ENCODE measurements around the gene PDCD11.

The PDCD11 gene

GRCh38 chr10:103451831-103452505, 55.5 kb downstream of the PDCD11 start, which contains the start of gene CALHM2:
Gene CALHM2 (minus strand): TSS chr10:103452370. CDS start chr10:103449941, 2,429 bp downstream.
- ATAC-seq, result peak; percentile 72 to 79

- ATAC-seq, result no peak
Observed at GRCh38 chr10:103452506-103453230, 56.2 kb downstream of the PDCD11 start.

- no peak for ATAC-seq
Observed at GRCh38 chr10:103454026-103454425, 57.6 kb downstream of the PDCD11 start.

- ATAC-seq, result no peak
Observed at GRCh38 chr10:103455235-103455634, 58.8 kb downstream of the PDCD11 start.

- no peak for ATAC-seq
Observed at GRCh38 chr10:103456074-103456660, 59.7 kb downstream of the PDCD11 start.

- ATAC-seq, result no peak
Observed at GRCh38 chr10:103457176-103457712, 60.8 kb downstream of the PDCD11 start.

- ATAC-seq, result no peak
Observed at GRCh38 chr10:103457896-103458583, 61.6 kb downstream of the PDCD11 start.

GRCh38 chr10:103458720-103459119, 62.3 kb downstream of the PDCD11 start, which contains the start of gene CALHM1:
Gene CALHM1 (minus strand): TSS chr10:103458900. CDS start chr10:103458751, 149 bp downstream.
- ATAC-seq, result peak in 1 of 2 donors; percentile 35

GRCh38 chr10:103459615-103460014, 63.2 kb downstream of the PDCD11 start:
- ATAC-seq, result no peak

GRCh38 chr10:103463499-103463898, 67.1 kb downstream of the PDCD11 start:
- ATAC-seq, result no peak

GRCh38 chr10:103465411-103466179, 69.2 kb downstream of the PDCD11 start:
- ATAC-seq, result no peak

GRCh38 chr10:103466734-103467133, 70.3 kb downstream of the PDCD11 start:
- no peak for ATAC-seq

GRCh38 chr10:103467406-103467805, 71.0 kb downstream of the PDCD11 start:
- no peak for ATAC-seq

- ATAC-seq, result no peak
Observed at GRCh38 chr10:103469201-103469600, 72.8 kb downstream of the PDCD11 start.

- peak; percentile 80 to 84 for ATAC-seq
Observed at GRCh38 chr10:103470761-103471653, 74.6 kb downstream of the PDCD11 start.

- no peak for ATAC-seq
Observed at GRCh38 chr10:103472005-103472404, 75.6 kb downstream of the PDCD11 start.

- ATAC-seq, result no peak
Observed at GRCh38 chr10:103473261-103473671, 76.8 kb downstream of the PDCD11 start.

- ATAC-seq, result no peak
Observed at GRCh38 chr10:103474077-103474476, 77.7 kb downstream of the PDCD11 start.

- ATAC-seq, result no peak
Observed at GRCh38 chr10:103475437-103475836, 79.0 kb downstream of the PDCD11 start.

- ATAC-seq, result no peak
Observed at GRCh38 chr10:103476046-103476768, 79.8 kb downstream of the PDCD11 start.
